Activated T-helper 1 cell treated with Interleukin-2 at 50 U/mL for 16 hours (primary cell): ENCODE data around the gene ALOX5.
"Not testable (repeated sequence)": the region's sequence is repeated elsewhere in the genome, so short reads cannot be mapped to it uniquely, and the experiment has no call there.

Experiments
- DNase-seq: peaks from one replicate; pipeline ENCODE4 v3.0.0-alpha.2; 2020; ENCODE audit warnings: low read depth

ALOX5 gene

DNA sequence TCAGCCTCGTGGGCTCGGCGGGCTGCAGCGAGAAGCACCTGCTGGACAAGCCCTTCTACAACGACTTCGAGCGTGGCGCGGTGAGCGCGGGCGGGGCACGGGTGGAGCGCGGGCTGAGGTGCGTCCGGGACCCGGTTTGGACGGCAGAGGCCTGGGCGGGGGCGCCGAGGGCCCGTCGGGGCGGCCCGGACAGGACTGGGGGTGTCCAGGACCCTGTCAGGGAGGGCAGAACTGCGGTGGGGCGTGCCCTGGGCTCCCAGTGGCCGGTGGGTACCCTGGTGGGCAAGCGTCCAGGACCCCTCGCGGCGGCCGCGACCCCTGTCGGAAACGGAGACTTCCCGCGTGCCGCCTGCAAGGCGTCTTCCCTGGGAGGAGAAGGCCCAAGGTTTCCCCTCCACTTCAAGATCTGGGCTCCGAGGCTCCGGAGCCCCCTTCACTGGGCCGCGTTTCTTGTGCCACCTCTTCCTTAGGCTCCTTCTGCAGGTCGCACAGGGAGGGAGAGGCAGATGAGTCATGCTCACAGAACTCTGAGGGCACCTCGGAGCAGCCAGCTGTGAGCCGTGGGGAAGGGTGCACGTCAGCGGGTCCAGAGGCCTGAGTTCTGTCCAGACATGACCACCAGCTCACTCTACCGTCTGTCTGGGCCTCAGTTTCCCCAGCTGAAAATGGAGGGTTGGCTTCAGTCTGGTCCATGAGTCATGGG lies 485 bp downstream of the ALOX5 start:
- no peak for DNase-seq

GRCh38 chr10:45375101-45375500 lies 1.1 kb downstream of the ALOX5 start:
- no peak for DNase-seq

- no peak for DNase-seq
Measured at GRCh38 chr10:45375716-45376231, 1.8 kb downstream of the ALOX5 start.

- DNase-seq: no peak
Measured at GRCh38 chr10:45376371-45376801, 2.4 kb downstream of the ALOX5 start.

DNA sequence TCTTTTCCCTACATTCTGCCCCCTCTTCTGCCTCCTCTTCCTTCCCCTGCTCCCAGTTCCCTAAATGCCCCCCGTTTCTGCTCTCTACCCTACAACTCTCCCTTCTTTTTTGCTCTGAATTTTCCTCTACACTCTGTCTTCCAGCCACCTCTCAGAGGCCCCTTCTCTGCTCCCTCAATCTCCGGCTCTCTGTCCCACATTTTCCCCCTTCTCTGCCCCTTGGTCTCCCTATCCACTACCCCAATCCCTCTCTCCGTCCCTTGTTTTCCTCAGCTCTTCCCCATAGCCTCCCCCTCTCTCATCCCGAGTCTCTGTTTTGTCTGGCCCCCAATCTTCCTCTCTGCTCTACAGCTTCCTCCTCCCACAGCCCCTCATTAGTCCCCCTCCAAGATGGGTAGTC lies 3.3 kb downstream of the ALOX5 start:
- no peak for DNase-seq

DNA sequence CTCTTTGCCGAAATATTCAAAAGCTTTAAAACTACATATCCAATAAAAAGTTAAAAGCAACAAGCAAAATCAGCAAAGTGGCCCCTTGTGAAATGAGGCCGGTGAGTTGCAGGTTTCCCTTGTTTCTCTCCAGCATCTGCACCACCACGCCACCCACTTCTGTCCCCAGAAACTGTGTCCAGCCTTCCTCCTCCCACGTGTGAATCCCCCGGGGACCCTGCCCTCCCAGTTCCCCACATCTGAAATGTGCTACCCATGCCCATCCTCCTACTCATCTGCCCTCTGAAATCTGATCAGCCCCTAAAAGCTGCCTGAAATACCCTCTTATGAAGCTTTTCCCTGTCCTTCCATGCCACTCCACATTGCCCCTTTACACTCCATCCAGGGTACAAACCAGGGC lies 3.8 kb downstream of the ALOX5 start:
- no peak for DNase-seq

DNA sequence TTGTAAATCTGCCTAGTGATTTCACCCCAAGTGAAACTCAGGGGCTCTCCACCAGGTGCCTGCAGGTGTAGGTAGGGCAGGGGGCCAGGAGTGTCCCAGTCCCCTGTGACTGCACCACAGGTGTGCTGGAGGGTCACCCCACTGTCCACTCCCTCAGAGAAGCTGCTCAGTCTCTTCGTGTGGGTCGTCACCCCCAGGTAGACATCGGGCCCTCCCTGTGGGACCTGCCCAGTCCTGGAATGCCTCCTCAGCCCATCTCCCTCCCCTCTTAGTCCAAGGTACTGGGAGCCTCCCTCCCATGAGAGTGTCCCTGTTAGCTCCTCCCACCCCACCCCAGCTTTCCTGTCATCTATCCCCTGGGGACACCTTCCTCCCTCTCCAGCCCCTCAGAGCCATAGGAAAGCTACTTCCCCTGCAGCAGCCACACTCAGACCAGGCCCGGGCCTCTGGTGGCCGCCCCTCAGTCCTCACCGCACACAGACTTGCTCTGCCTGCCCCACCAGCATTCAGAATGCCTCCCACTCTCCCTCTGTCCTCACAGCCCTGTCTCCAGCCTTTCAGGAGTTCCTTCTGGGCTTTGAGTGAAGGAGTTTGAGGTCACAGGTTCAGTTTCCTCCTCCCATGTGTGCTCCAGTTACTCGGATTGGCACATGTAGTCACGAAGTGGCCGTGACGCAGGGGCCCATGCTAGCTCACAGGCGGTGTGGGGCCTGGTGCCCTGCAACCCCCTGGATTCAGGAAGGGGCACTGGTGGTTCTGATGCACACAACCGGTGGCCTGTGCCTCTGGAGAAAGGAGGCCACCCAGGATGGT lies 5.1 kb downstream of the ALOX5 start:
- DNase-seq: no peak

DNA sequence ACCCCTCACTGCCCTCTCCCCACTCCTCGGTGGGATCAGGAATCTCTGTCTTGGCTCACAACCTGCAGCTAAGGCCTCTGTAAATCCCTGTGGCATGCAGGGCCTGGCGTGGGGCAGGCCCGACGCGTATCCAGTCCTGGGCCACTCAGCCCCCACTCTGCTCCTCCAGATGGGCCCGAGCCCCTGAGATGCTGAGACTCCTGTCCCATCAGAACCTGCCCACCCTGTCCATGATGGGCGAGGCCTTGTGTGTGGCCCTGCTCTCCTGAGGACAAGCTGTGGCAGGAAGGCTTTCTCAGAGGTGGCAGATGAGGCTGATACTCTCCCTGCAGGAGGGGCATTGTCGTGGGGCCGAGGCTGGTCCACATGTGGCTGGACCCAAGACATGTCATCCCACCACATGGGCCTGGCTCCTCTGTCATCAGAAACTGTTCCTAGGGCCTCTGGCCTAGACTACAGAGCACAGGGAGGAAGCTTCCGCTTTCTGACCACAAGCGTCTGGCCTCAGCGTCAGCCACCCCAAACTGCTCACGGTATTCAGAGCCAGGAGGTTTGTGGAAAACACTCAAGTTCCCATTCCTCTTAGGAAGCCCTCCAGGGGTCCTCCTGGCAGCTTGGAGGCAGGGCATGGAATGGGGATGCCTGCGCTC lies 6.0 kb downstream of the ALOX5 start:
- no peak for DNase-seq

DNA sequence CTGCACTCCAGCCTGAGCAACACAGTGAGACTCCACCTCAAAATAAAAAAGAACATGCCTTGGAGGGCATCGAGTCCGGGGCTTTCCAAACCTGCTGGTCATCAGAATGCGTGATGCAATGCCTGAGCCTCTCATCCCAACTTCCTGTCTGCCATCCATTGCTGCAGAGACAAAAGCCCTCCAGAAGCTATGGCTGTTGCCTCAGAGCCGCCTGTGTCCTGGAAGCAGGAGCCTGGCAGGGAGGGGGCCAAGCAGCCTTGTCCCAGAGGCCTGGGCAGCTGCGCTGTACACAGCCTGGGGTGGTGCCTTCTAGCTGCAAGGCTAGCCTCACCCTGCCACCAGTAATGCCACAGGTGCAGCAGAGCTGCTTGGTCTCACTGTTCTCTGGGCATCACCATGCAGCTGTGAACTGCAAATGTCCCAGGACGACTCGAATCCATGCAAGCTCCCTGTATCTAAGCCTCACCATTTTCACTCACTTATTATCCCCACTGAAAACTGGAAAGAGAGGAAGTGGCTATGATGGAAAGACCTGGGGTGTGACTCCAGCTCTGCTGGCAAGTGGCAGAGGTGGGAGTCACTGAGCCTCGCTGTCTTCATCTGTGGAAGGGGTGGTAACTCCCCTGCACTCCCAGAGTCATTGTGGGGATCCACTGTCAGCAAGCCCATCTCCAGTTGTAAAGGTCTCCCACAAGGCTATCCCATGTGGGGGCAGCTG lies 7.0 kb downstream of the ALOX5 start:
- DNase-seq: no peak

GRCh38 chr10:45382591-45382990 lies 8.6 kb downstream of the ALOX5 start:
- no peak for DNase-seq

DNA sequence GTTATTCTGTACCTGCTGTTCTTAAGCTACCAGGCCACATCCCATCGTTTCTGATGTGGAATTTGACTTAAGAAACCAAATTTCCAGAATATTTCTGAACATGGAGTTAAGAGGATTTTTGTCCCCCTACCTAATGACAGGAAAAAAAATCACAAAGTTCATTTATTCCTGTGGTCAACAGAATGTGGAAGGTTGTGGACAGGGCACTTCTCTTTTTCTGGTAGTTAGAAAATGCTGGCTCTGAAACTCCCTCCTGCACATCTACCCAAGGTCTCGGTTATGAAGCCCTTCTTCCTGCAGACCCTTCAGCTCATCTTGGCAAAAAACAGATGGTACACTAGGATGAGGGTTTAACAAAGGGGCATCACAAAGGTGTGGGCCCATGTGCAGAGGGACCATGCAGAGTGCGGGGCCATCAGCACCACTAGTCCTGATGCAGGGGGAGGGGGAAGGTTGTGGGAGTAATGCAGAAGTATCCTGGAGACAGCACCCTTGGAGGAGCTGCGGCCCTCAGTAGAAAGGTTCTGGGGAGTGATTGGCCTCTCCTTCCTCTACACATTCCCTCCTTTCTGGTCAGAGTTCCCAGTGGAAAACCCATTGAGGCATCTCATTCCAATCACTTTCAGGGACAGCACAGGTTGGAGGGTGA lies 9.8 kb downstream of the ALOX5 start:
- no peak for DNase-seq

GRCh38 chr10:45386657-45387056 lies 12.6 kb downstream of the ALOX5 start:
- no peak for DNase-seq

DNA sequence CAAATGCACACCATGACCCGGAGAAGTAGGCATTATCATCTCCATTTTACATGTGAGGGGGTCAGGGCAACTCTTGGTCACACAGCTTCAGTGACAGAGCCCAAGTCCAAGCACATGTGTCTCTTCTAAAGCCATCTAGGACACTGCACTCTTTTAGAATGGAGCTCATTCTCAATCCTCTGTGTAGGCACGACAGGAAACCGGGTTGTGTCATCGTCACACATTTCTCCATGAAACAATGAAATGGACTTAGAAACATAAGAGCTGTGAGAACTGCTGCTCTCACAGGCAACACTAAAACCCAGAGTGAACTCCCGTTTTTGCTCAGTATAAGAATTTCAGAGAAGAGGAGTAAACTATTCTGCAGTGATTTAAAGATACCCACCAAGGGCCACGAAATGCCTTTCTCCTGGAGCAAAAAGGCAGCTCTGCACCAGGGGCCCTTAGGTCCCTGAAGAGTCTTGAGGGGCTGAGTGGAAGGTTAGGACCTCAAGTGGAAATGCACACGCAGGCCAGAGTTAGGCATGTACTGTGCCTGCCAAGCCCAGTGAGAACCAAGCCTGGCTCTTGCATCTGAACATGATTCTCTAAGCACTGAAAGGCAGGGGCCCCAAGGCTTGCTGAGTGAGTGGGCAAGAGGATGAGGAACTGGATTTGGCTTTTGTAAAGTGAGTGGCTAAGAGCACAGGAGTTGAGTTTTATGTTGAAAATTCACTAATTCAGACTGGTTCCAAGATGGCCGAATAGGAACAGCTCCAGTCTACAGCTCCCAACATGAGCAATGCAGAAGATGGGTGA lies 13.3 kb downstream of the ALOX5 start:
- DNase-seq: no peak

GRCh38 chr10:45389671-45390070 lies 15.7 kb downstream of the ALOX5 start:
- DNase-seq: not testable (repeated sequence)

GRCh38 chr10:45391636-45392035 lies 17.6 kb downstream of the ALOX5 start:
- DNase-seq: not testable (repeated sequence)

DNA sequence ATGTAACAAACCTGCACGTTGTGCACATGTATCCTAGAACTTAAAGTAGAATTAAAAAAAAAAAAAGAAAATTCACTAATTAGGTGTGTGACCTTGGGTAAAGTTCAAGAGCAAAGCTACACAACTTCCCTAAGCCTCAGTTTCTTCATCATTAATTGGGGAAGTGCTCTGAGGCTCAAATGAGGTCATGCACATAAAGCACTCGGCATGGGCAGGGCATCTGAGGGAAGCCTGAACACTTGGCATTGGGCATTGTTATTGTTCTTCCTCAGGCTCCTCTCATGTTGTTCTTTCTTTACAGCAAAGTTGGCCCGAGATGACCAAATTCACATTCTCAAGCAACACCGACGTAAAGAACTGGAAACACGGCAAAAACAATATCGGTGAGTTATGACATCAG lies 21.5 kb downstream of the ALOX5 start:
- DNase-seq: no peak

DNA sequence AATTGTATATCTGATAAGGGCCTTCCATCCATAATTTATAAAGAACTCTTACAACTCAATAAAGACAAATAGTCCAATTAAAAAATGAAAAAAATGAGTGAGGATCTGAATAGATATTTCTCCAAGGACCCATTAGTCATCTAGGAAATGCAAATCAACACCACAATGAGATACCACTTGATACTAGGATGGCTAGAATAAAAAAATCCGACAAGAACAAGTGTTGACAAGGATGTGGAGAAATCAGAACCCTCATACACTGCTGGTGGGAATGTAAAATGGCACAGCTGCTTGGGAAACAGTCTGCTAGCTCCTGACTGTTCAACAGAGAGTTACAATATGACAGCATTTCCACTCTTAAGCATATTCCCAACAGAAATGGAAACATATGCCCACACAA lies 24.6 kb downstream of the ALOX5 start:
- no peak for DNase-seq

DNA sequence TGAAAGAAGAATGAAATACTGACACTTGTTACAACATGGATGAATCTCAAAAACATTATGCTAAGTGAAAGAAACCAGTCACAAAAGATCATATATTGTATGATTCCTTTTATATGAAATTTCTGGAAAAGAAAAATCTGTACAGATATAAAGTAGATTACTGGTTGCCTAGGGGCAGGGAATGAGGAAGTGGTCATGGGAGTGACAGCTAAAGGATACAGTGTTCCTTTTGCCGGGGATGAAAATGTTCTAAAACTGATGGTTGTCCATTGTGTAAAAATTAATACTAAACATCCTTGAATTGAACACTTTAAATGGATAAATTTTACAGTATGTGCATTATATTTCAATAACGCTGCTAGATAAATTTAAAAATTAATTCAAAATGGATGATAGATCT lies 25.1 kb downstream of the ALOX5 start:
- no peak for DNase-seq

- DNase-seq: no peak
Measured at GRCh38 chr10:45403151-45403550, 29.1 kb downstream of the ALOX5 start.

GRCh38 chr10:45404087-45404769 lies 30.2 kb downstream of the ALOX5 start:
- DNase-seq: no peak
